SK-N-SH treated with all-trans-retinoic acid at 6 μM for 48 hours (cell line): ENCODE data around the gene GRM7.

Experiments
- ARNTL ChIP-seq: fragments of 450-650 bp; formaldehyde crosslinking; IDR thresholded peaks from 2 replicates; pipeline ENCODE4 v1.5.0; 2020; ENCODE audit warnings: low read depth, mild to moderate bottlenecking, moderate library complexity, borderline replicate concordance
- ESRRG ChIP-seq: fragments of 250-450 bp; sonication (Bioruptor Pico); IDR thresholded peaks from 2 replicates; pipeline ENCODE4 v1.6.1; 2021; ENCODE audit warnings: mild to moderate bottlenecking
- ISL1 ChIP-seq: fragments of 250-450 bp; sonication (Bioruptor Pico); IDR thresholded peaks from 2 replicates; pipeline ENCODE4 v2.1.2; 2022; ENCODE audit warnings: mild to moderate bottlenecking, moderate library complexity
- POU6F1 ChIP-seq: fragments of 250-450 bp; sonication (Bioruptor Pico); IDR thresholded peaks from 2 replicates; pipeline ENCODE4 v1.8.0; 2021; ENCODE audit warnings: low read depth, mild to moderate bottlenecking, moderate library complexity, borderline replicate concordance
- TSHZ2 ChIP-seq: fragments of 250-450 bp; sonication (Bioruptor Pico); IDR thresholded peaks from 2 replicates; pipeline ENCODE4 v1.5.0; 2020; ENCODE audit warnings: mild to moderate bottlenecking, moderate library complexity
- ZFP3 ChIP-seq: fragments of 250-450 bp; sonication (Bioruptor Pico); IDR thresholded peaks from 2 replicates; pipeline ENCODE4 v1.5.0; 2020; ENCODE audit warnings: mild to moderate bottlenecking, moderate library complexity
- TF ChIP-seq, protein P1 (sequence below): fragments of 250-450 bp; sonication (Bioruptor Pico); IDR thresholded peaks from 2 replicates; pipeline ENCODE4 v1.8.0; 2020; ENCODE audit warnings: mild to moderate bottlenecking, moderate library complexity, borderline replicate concordance
- TF ChIP-seq, protein P2 (sequence below): fragments of 250-450 bp; sonication (Bioruptor Pico); IDR thresholded peaks from 2 replicates; pipeline ENCODE4 v1.5.1; 2020; ENCODE audit warnings: low read depth, mild to moderate bottlenecking, moderate library complexity
- TF ChIP-seq, protein P3 (sequence below): fragments of 250-450 bp; sonication (Bioruptor Pico); IDR thresholded peaks from 2 replicates; pipeline ENCODE4 v1.5.1; 2021; ENCODE audit warnings: mild to moderate bottlenecking, moderate library complexity

DNA sequence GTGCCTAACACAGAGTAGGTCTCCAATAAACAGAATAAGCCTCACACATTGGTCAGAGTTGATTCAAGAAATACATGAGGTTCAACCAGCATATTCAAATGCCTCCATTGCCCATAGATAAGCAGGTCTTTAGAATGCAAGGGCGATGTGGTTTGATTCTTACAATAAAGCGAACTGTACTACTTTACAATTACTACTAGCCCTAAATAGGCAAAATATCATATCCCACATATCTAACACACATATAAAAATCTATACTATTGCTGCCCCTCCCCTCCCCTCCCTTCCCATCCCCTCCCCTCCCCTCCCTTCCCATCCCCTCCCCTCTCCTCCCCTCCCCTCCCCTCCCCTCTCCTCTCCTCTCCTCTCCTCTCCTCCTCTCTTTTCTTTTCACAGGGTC is 6.7 kb upstream of the GRM7 start:
- TF ChIP-seq, protein P1, sequence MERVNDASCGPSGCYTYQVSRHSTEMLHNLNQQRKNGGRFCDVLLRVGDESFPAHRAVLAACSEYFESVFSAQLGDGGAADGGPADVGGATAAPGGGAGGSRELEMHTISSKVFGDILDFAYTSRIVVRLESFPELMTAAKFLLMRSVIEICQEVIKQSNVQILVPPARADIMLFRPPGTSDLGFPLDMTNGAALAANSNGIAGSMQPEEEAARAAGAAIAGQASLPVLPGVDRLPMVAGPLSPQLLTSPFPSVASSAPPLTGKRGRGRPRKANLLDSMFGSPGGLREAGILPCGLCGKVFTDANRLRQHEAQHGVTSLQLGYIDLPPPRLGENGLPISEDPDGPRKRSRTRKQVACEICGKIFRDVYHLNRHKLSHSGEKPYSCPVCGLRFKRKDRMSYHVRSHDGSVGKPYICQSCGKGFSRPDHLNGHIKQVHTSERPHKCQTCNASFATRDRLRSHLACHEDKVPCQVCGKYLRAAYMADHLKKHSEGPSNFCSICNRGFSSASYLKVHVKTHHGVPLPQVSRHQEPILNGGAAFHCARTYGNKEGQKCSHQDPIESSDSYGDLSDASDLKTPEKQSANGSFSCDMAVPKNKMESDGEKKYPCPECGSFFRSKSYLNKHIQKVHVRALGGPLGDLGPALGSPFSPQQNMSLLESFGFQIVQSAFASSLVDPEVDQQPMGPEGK (CRISPR knock-in tag): no peak
- TF ChIP-seq TSHZ2 (no peak), ZFP3 (CRISPR knock-in tag) (no peak), ARNTL (CRISPR knock-in tag) (no peak), ESRRG (no peak), POU6F1 (CRISPR knock-in tag) (no peak), ISL1 (CRISPR knock-in tag) (no peak)
- TF ChIP-seq, protein P2, sequence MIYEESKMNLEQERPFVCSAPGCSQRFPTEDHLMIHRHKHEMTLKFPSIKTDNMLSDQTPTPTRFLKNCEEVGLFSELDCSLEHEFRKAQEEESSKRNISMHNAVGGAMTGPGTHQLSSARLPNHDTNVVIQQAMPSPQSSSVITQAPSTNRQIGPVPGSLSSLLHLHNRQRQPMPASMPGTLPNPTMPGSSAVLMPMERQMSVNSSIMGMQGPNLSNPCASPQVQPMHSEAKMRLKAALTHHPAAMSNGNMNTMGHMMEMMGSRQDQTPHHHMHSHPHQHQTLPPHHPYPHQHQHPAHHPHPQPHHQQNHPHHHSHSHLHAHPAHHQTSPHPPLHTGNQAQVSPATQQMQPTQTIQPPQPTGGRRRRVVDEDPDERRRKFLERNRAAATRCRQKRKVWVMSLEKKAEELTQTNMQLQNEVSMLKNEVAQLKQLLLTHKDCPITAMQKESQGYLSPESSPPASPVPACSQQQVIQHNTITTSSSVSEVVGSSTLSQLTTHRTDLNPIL (CRISPR knock-in tag): no peak
- TF ChIP-seq, protein P3, sequence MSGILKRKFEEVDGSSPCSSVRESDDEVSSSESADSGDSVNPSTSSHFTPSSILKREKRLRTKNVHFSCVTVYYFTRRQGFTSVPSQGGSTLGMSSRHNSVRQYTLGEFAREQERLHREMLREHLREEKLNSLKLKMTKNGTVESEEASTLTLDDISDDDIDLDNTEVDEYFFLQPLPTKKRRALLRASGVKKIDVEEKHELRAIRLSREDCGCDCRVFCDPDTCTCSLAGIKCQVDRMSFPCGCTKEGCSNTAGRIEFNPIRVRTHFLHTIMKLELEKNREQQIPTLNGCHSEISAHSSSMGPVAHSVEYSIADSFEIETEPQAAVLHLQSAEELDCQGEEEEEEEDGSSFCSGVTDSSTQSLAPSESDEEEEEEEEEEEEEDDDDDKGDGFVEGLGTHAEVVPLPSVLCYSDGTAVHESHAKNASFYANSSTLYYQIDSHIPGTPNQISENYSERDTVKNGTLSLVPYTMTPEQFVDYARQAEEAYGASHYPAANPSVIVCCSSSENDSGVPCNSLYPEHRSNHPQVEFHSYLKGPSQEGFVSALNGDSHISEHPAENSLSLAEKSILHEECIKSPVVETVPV (CRISPR knock-in tag): no peak
